Measurements from ENCODE around the gene CD247. TPM values are rescaled to one million over a fixed set of nuclear protein-coding genes. Genes with fewer than 3 reads are reported as not detected.

CD247 gene
- total and polyA plus RNA-seq, 2 experiments from 2014 or later, result not detected

GRCh38 chr1:167450843-167451242 is 67.5 kb downstream of the CD247 start:
- Histone ChIP-seq H2AFZ (no peak overlapping the region), H3K9me3 (ENCODE audit: low read depth) (no peaks in the 10 kb centered on the region), H3K4me2 (no peak overlapping the region), H3K27ac (no peak overlapping the region), H3K27me3 (no peaks in the 10 kb centered on the region), H4K20me1 (ENCODE audit: insufficient read depth, poor library complexity, severe bottlenecking) (no peaks in the 10 kb centered on the region), H3K4me3 (no peak overlapping the region), H3K36me3 (replicated peaks; ENCODE audit: insufficient read depth, low read depth) (no peaks in the 10 kb centered on the region), H3K4me1 (ENCODE audit: insufficient read depth) (no peaks in the 10 kb centered on the region), H3K79me2 (no peaks in the 10 kb centered on the region), H3K9me2 (replicated peaks; ENCODE audit: insufficient read depth) (no peaks in the 10 kb centered on the region)
- no peak for TF ChIP-seq EZH2phosphoT487 (IDR thresholded peaks at IDR 0.05; ENCODE audit: low read depth, severe bottlenecking, unreplicated experiment)
- TF ChIP-seq CTCF (IDR thresholded peaks at IDR 0.05; ENCODE audit: poor library complexity), result no peak
- no peak for TF ChIP-seq EZH2 (IDR thresholded peaks at IDR 0.05; ENCODE audit: borderline replicate concordance)
- 76% methylated on average over 5 of the region's 5 CpGs for WGBS (ENCODE audit: low lambda C conversion rate, missing lambda C conversion rate)
- no peak for DNase-seq (ENCODE audit: low spot score)

GRCh38 chr1:167447521-167448136 is 70.7 kb downstream of the CD247 start:
- Histone ChIP-seq H3K4me2 (peak overlapping the region; percentile 38), H3K4me3 (no peak overlapping the region), H3K4me1 (ENCODE audit: insufficient read depth) (no peaks in the 10 kb centered on the region), H4K20me1 (ENCODE audit: insufficient read depth, poor library complexity, severe bottlenecking) (no peaks in the 10 kb centered on the region), H2AFZ (no peak overlapping the region), H3K27ac (no peak overlapping the region), H3K9me2 (replicated peaks; ENCODE audit: insufficient read depth) (no peaks in the 10 kb centered on the region), H3K27me3 (no peaks in the 10 kb centered on the region), H3K9me3 (ENCODE audit: low read depth) (no peaks in the 10 kb centered on the region), H3K79me2 (no peaks in the 10 kb centered on the region), H3K36me3 (replicated peaks; ENCODE audit: insufficient read depth, low read depth) (no peaks in the 10 kb centered on the region)
- TF ChIP-seq EZH2phosphoT487 (IDR thresholded peaks at IDR 0.05; ENCODE audit: low read depth, severe bottlenecking, unreplicated experiment) (no peak), CTCF (IDR thresholded peaks at IDR 0.05; ENCODE audit: poor library complexity) (no peak), EZH2 (IDR thresholded peaks at IDR 0.05; ENCODE audit: borderline replicate concordance) (no peak)
- DNase-seq (ENCODE audit: low spot score), result peak; percentile 64
- WGBS (ENCODE audit: low lambda C conversion rate, missing lambda C conversion rate), result 54% methylated on average over 10 of the region's 10 CpGs

GRCh38 chr1:167446966-167447365 is 71.4 kb downstream of the CD247 start:
- no peak overlapping the region for H3K4me3 ChIP-seq
- WGBS (ENCODE audit: low lambda C conversion rate, missing lambda C conversion rate), result 76% methylated on average over 3 of the region's 3 CpGs

More at GRCh38 chr1:167446966-167447365, 71.4 kb downstream of the CD247 start:
- Histone ChIP-seq H3K4me2 (peak overlapping the region; percentile 38), H3K9me3 (ENCODE audit: low read depth) (no peaks in the 10 kb centered on the region), H3K79me2 (no peaks in the 10 kb centered on the region), H4K20me1 (ENCODE audit: insufficient read depth, poor library complexity, severe bottlenecking) (no peaks in the 10 kb centered on the region), H3K36me3 (replicated peaks; ENCODE audit: insufficient read depth, low read depth) (no peaks in the 10 kb centered on the region), H3K9me2 (replicated peaks; ENCODE audit: insufficient read depth) (no peaks in the 10 kb centered on the region), H3K4me1 (ENCODE audit: insufficient read depth) (no peaks in the 10 kb centered on the region), H2AFZ (no peak overlapping the region), H3K27me3 (no peaks in the 10 kb centered on the region), H3K27ac (no peak overlapping the region)
- TF ChIP-seq EZH2 (IDR thresholded peaks at IDR 0.05; ENCODE audit: borderline replicate concordance) (no peak), EZH2phosphoT487 (IDR thresholded peaks at IDR 0.05; ENCODE audit: low read depth, severe bottlenecking, unreplicated experiment) (no peak), CTCF (IDR thresholded peaks at IDR 0.05; ENCODE audit: poor library complexity) (no peak)
- no peak for DNase-seq (ENCODE audit: low spot score)
